AG08396 (cell line): ENCODE results near the gene PARD3B.
A peak's percentile ranks its signal among the peaks of the same experiment; 100 is the strongest.

Source experiments
- DNase-seq: peaks from one replicate; pipeline ENCODE4 v3.0.0; 2012; ENCODE audit warnings: low spot score, mixed read lengths

The PARD3B gene

DNA sequence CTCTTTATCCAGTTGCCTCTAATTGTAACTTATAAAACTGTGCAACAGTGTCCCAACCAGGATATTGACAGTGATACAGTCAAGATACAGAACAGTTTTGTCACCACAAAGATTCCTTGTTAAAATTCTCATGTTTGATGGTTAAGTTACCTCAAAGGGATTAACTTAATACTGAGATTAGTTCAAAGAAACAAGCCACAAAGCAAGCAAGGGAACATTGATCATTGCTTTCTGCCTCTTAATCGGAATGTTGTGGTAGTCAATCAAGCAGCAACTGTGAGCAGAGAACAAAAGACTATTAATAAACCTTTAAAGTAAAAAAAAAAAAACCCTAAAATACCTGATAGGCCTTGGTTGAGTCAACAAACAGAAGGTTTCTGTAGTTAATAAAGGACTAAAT, 352.3 kb downstream of the PARD3B start:
- no peak for DNase-seq

GRCh38 chr2:204898928-204899640, 353.8 kb downstream of the PARD3B start:
- no peak for DNase-seq

DNA sequence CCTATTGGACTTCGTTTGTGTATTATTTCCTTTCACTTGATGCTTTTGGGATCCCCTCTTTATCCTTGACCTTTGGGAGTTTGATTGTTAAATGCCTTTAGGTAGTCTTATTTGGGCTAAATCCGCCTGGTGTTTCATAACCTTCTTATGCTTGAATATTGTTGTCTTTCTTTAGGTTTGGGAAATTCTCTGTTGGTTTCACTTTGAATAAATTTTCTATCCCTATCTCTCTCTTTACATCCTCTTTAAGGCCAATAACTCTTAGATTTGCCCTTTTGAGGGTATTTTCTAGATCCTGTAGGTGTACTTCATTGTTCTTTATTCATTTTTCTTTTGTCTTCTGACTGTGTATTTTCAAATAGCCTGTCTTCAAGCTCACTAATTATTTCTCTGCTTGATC, 354.7 kb downstream of the PARD3B start:
- no peak for DNase-seq

DNA sequence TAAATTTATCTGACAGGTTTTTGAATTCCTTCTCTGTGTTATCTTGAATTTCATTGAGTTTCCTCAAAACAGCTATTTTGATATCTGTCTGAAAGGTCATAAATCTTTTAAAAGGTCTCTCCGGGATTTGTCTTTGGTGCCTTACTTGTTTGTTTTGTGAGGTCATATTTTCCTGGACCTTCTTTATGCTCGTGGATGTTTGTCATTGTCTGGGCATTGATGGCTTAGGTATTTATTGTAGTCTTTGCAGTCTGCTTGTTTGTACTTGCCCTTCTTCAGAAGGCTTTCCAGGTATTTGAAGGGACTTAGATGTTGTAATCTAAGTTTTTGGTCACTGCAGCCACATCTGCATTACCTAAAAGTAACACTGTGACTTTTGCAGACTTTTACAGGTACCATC, 355.2 kb downstream of the PARD3B start:
- no peak for DNase-seq

DNA sequence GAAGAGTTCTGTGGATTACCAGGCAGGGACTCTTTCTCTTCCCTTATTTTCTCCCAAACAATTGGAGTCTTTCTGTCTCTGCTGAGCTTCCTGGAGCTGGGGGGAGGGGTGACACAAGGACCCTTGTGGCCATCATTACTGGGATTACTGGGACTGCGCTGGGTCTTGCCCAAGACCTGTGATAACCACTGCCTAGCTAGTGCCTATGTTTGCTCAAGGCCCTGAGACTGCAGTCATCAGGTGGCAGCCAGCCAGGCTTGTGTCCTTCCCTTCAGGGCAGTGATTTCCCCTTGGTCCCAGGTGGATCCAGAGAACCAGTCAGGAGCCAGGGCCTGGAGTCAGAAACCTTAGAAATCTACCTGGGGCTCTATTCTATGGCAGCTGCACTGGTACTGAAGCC, 355.6 kb downstream of the PARD3B start:
- DNase-seq, result no peak

DNA sequence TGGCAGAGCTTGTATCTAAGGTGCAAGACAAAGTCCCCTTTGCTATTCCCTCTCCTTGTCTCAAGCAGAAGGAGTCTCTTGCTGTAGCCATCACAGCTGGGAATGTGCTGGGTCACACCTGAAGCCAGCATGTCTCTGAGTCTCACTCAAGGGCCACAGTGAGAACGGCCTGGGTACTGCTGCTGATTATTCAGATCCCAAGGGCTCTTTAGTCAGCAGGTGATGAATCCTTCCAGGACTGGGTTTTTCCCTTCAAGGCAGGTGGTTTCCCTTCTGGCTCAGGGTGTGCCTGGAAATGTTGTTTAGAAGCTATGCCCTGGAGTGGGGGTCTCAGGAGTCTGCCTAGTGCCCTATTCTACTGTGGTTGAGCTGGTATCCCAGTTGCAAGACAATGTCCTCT, 356.3 kb downstream of the PARD3B start:
- no peak for DNase-seq

GRCh38 chr2:204909791-204910190, 364.5 kb downstream of the PARD3B start:
- peak; percentile 13 for DNase-seq

DNA sequence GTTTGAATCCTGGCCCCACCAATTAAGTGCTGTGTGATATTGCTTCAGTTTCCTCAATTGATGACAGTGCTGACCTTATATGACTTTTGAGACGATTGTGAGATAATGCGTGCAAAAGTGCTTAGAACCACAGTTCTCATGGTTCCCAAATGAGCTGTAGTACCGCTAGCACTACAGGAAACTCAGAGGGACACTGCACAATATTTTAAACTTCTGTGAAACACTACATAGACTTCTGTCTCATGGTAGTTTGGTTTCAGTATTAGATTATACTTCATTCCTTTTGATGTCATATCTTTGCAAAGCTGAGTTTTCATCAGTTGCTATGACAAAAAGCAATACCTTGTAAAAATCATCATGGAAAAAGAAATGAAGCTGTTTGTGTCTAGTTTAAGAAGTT, 368.0 kb downstream of the PARD3B start:
- DNase-seq, result no peak

DNA sequence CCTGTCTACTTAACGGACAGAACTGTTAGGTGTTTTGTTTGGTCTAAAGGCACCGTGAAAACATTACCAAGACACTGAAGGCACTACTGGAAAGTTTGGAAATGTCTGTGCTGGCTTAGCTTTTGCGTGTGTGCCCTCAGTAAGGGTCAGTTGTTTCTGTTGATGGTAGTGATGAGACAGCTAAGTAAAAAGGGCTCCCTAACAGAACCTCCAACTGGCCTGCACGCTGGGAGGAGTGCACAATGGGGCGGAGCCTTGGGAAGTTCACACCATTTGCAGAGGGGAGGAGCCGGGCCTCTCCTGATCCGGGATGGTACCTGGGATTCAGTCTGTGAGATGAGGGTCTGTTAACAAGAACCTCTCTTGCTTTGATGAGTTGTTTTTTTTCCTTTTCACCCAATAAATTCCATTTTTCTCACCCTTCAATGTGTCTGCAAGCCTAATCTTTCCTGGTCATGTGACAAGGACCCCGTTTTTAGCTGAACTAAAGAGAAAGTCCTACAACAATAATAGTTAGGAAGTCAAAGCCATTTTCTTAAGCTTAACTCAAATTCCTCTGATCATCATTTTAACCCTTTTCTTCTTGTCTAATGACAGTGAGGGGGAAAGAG, 368.7 kb downstream of the PARD3B start:
- DNase-seq, result no peak

- DNase-seq, result no peak
Observed at GRCh38 chr2:204914708-204915107, 369.4 kb downstream of the PARD3B start.

- no peak for DNase-seq
Observed at GRCh38 chr2:204917089-204917701, 371.9 kb downstream of the PARD3B start.

DNA sequence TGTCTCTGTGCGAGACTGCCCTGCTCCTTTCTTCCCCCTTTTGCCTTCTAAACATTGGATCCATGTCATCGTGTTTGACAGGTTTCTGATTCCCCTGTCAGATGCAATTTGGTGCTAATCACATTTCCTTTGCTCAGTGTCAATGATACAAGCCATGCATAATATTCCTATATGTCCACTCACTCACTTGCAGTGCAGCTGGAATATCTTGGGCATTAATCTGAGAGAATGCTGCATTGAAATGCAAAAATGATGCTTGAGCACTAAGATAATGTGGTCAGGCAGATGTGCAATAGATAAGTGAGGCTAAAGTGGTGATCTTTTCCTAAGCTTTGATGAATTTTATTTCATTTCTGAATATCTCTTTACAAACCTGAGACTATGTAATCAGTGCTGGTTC, 375.5 kb downstream of the PARD3B start:
- no peak for DNase-seq

GRCh38 chr2:204923957-204924356, 378.7 kb downstream of the PARD3B start:
- no peak for DNase-seq

GRCh38 chr2:204931562-204931961, 386.3 kb downstream of the PARD3B start:
- no peak for DNase-seq

- DNase-seq, result no peak
Observed at GRCh38 chr2:204933735-204934374, 388.6 kb downstream of the PARD3B start.

DNA sequence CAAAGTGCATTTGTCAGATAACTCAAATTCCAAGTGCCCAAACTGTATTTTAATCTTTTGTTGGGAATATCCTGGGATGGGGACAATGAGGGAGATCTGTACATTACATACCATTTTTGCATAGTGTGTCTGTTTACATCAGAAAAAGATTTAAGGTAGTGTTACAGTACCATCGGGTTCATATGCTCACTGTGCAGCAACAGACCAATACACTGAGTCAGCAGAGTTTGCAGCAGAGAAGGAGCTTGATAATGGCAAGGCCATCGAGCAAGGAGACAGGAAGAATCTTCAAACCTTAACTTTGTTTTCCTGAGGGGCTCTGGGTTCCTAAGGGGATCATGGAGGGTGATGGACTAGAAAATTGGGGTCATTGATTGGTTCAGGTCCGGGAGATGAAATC, 399.7 kb downstream of the PARD3B start:
- no peak for DNase-seq

GRCh38 chr2:204945376-204945775, 400.1 kb downstream of the PARD3B start:
- no peak for DNase-seq

DNA sequence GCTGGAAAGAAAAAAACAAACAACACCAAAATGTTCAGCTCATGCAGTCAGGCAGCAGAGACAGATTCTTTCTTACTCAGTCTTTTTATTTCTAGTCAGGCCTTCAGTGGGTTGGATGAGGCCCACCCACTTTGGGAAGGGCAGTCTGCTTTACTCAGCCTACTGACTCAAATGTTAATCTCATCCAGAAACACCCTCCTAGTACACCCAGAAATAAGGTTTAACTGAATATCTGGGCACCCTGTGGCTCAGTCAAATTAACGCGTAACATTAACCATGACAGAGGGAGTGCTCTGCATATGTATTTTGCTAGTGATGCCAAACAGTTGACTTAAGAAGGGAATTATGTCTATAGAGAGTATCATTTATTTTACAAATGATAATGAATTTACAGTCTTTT, 401.6 kb downstream of the PARD3B start:
- no peak for DNase-seq

DNA sequence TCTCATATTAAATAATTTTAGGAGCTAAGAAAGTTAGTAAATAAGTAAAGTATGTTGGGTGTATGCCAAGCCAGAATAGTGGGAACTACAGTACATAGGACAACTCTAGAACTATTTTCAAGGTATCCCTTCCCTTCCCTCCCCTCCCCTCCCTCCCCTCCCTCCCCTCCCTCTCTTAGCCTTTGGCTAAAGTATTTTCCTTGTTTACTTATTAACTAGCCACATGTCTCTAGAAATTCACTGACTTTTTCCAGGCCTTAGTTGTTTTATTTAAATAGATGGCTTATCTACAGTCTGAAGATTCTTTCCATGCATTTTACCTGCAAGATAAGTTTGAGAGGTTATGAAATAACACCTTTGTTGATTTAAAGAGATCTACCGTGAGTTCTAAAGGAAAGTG, 402.1 kb downstream of the PARD3B start:
- DNase-seq, result no peak

DNA sequence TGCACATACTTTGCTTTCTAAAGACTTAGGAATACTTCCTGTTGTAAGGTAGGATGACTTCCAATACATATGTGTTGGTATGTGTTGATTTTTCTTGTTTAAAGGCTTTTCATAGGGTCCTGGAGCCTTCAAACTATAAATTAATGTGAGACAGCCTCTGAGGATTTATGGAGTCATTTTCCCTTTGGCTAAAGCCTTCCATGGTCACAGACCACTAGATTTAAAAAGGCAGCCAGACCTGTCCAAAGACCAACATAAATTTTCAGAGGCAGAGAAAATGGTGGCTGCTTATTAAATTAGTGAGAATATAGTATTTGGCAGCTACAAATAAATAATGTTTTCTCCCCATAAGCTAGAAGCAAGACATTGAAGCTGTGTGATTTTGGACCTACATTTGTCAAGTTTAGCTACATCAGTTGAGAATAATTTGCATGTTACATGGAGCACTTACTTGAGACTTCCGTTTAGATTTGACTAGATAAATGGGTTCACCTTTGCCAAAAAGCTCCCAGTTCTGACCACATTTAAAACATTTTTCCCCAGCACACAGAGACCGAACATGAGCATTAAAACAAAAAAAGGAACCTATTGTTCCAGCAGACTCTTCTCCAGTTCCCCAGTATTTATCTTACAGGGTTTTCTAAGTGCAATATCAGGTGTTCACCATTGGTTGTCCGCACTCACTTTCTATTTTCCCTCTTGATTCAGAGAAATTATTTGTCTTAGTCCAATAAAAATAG, 402.9 kb downstream of the PARD3B start:
- DNase-seq, result no peak

DNA sequence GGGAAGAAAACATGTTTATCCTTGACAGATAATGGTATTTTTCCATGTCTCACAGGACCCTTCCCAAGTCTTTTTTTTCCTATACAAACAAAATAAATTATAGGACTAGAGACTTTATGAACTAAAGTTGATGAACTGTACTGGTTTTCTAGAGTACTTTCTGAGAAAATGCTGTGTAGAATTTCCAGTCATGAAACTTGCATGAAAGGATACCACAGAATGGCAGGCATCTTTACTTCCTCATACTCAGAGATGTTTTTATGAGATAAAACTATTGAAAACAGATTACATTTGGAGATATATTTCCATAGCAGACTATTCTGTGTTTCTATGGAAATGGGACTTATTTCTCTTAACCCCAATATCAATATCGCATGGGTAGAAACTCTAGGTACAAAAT, 403.5 kb downstream of the PARD3B start:
- DNase-seq, result no peak

DNA sequence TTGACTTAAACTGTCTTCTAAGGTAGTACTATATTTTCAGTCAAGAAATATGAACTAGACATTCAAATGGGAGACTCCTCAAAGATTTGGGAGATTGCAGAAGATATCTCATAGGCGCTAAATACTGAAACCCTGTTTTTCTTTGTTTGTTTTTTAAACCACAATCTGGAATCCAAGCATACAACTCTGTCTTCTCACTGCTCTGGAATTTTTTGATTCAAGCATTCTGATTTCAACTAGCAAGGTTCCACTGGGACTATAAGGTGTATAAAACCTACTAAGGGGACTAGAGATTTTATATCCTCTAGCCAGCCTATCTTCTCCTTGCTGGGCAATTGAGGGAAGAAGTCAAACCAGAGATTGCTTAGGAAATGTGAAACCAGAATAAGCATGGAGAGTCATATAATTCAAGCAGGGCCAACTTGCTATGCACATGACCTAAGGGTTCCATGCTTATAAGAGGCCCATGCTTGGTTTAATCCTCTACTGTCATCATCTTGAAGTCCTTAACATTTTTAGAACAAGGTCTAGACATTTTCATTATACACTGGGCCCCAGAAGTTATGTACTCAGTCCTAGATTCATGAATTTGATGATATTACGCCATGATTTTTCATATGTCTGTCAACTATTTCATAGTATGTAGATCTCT, 405.5 kb downstream of the PARD3B start:
- DNase-seq, result peak; percentile 14
